GM21526 (cell line): ENCODE data around the gene RIPPLY2.
A peak's percentile ranks its signal among the peaks of the same experiment; 100 is the strongest.
"Not testable (repeated sequence)": the region's sequence is repeated elsewhere in the genome, so short reads cannot be mapped to it uniquely, and the experiment has no call there.

Source experiments
- ATAC-seq: cut with Tn5 transposase; IDR thresholded peaks from one replicate; pipeline ENCODE4 v1.9.1; 2021; ENCODE audit warnings: moderate library complexity; ENCODE audit not compliant: unreplicated experiment, low FRiP score

The RIPPLY2 gene, protein sequence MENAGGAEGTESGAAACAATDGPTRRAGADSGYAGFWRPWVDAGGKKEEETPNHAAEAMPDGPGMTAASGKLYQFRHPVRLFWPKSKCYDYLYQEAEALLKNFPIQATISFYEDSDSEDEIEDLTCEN

DNA sequence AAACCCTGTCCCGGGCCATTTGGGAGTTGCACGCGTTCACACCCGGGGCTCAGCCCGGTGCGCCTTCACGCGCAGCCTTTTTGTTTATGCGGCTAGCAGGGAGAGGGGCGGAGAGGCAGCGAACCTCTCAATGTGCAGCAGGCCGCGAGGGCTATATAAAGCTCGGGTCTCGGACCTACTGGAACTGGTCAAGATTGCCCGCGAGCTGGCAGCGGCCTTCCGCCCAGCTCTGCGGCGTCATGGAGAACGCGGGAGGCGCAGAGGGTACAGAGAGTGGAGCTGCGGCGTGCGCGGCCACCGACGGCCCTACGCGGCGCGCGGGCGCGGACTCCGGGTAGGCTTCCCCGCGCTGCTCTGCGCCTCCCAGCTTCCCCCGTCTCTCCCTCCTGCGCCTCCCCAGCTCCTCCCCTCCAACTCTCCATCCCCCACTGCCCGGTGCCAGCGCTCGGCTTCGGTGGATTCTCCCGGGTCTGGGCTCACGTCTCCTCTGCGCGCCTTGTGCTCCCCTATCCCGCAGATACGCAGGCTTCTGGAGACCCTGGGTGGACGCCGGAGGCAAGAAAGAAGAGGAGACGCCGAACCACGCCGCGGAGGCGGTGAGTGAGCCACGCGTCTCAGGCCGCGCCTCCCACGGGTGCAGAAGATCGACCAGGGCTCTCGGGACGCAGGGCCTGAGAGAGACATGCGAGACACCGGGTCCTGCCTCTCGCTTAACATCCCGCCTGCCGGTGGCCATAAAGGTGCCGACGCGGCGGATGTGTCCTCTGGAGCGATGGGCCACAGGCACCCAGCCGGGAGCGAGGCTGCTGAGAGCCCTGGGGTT is at the start of gene RIPPLY2:
Gene RIPPLY2 (plus strand): TSS at position 183 of the 823 bp plus-strand sequence. CDS start 57 bp downstream, at position 240.
- ATAC-seq, result peak; percentile 76

GRCh38 chr6:83803492-83803891 is 49.7 kb upstream of the RIPPLY2 start:
- not testable (repeated sequence) for ATAC-seq

DNA sequence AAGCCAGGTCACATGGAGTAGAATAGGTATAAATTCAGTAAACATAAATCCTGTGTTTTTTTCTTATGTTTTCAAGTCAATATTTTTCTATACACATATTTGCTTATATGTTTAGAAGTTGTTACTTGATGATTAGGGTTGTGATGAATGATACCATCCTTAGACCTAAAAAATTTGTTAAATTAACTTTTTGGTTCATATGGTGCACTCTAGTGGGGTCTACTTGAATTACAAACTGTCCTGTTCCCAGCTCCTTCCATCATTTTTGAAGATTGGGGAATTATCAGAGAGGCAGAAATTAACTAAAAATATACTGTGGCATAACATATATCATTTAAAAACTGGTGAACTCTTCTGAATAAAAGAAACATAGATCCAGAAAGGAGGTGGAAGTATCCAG is 48.3 kb upstream of the RIPPLY2 start:
- no peak for ATAC-seq

DNA sequence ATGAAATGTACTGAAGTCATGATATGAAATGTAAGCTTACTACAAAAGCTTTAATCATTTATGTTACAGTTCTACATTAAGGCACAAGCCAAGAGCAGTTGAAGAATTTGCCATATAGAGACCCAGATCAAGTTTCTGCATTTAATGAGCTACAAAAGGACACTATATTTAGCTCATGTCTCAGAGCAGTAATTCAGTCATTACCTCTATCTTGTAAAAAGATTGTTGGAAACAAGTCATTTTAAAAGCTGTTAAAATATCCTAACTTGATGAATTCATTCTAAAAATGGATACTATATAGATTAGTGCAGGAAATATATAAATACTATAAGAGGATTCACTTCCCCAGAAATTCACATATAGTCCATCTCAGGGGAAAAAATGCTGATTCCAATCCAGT is 45.2 kb upstream of the RIPPLY2 start:
- no peak for ATAC-seq

DNA sequence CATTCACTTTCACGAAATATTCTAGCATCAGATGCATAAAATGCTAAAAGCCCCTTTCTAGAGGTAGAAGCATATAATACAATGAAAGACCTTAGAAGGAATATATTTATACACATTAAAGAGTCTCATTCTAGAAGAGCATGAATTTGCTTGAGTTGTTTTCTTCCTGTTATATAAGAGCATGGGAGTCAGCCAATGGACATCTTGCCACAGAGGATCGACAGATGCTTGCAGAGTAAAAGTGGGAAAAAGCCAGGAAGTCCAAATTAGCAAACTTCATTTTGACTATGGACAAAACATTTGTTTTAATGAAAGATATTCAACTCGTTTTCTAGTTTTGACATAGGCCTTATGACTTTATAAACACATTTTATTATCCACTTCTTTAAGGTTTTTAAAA is 44.2 kb upstream of the RIPPLY2 start:
- no peak for ATAC-seq

GRCh38 chr6:83812595-83812994 is 40.6 kb upstream of the RIPPLY2 start:
- no peak for ATAC-seq

GRCh38 chr6:83815631-83816272 is 37.4 kb upstream of the RIPPLY2 start:
- ATAC-seq, result no peak

DNA sequence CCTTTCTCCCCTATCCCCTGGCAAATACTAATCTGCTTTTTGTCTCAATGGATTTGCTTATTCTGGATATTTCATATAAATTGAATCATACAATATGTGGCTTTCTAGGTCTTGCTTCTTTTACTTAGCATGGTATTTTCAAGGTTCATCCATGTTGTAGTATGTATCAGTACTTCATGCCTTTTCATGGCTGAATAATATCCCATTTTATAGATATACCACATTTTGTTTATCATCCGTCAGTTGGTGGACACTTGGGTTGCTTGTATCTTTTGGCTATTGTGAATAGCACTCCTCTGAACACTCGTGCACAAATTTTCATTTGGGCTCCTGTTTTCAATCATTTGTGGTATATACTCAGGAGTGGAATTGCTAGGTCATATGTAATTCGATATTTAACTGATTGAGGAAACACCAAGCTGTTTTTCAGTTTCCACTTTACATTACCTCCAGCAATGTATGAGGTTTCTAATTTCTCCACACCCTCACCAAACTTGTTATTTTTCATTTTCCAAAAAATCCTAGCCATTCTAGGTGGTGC is 30.5 kb upstream of the RIPPLY2 start:
- no peak for ATAC-seq

GRCh38 chr6:83824388-83824801 is 28.8 kb upstream of the RIPPLY2 start:
- no peak for ATAC-seq

DNA sequence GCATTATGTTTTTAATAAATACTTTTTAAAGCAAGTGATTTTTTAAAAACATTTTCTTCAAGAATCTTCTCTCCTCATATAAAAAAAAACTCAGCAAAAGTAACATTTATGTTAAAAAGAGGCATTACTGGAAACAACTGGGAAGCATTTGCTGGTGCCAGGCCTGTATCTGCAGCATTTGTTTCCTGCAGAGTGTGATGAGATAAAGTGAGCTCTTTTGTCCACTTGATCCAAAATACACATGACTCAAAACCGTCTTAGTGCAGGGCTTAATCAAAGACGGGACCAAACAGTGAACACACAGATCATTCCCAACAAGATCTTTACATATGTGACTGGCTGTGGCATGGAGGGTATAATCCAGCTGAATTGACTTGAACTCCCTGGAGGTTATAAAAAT is 28.3 kb upstream of the RIPPLY2 start:
- ATAC-seq, result no peak

GRCh38 chr6:83827050-83827449 is 26.1 kb upstream of the RIPPLY2 start:
- no peak for ATAC-seq

DNA sequence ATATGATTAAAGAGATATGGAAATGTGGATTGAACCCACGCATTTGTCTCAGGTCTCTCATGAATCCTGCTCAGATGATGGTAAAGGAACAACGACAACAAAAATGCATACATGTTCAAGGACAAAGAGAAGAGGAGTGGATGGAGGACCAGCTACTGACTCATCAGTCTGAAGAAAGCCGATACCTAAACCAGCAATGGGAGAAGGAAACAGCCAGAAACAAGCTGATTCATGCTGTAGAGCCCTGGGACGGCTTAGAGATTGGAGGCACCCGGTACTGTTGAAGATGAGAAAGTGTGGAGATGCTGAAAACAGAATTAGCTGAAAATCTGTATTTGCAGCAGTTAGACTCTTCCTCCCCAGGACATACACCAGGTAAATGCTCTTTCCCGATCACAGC is 14.4 kb upstream of the RIPPLY2 start:
- ATAC-seq, result no peak

DNA sequence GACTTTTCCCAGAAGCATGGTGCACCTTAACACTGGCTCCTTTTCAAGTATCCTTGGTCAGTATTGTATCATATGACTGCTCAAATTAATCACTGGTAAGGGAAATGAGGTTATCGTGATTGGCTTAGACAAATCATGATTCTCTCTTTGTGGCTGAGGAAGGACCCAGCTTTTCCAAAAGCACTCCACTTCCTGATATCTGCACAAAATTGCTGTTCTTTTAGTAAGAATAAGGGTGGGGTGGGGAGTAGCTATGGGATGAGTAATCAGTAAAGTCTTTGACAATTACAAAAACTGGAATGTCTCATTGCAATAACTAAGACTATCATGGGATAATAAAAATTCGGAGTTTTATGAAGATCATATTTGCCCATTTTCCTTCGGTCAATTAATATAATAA is 9.0 kb upstream of the RIPPLY2 start:
- ATAC-seq, result no peak

DNA sequence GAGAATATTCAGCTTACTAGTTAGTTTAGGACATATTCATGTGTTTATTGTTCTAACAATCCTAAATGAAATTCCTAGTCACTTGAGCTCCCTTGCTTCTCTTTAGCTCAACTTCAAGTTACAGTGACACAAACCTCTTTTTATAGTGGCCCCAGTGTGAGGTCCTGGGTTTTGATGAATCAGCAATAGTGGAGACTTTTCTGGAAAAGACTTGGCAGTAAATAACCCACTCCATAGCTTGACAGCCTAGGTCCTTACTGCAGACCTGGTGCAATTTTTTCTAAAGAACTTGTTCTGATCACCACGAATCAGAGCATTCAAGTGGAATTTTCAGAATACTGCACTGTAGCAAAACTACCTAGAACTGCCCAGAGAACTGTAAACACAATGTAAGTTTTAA is 6.9 kb upstream of the RIPPLY2 start:
- no peak for ATAC-seq

DNA sequence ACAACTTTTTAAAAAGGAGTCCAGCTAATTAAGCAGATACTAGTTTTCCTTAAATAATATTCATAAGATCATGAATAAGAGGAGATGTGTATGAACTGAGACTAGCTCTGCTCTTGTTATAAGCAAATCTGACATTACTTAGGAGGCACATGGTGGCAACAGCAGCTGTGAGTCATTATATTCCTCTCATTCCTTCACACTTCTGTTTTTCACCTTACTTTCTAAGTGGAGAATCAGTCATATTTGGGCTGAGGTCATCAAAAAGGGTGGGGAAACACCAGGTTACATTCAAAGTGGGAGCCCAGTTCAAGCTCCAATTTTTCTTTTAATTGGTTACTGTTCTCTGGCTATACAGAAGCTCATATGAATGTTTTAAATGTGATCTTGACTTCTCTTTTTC is 6.0 kb upstream of the RIPPLY2 start:
- peak; percentile 62 for ATAC-seq

- no peak for ATAC-seq
These were observed 4.0 kb upstream of the RIPPLY2 start for GRCh38 chr6:83849127-83849526.

- ATAC-seq, result no peak
These were observed 3.5 kb upstream of the RIPPLY2 start for GRCh38 chr6:83849610-83850009.

DNA sequence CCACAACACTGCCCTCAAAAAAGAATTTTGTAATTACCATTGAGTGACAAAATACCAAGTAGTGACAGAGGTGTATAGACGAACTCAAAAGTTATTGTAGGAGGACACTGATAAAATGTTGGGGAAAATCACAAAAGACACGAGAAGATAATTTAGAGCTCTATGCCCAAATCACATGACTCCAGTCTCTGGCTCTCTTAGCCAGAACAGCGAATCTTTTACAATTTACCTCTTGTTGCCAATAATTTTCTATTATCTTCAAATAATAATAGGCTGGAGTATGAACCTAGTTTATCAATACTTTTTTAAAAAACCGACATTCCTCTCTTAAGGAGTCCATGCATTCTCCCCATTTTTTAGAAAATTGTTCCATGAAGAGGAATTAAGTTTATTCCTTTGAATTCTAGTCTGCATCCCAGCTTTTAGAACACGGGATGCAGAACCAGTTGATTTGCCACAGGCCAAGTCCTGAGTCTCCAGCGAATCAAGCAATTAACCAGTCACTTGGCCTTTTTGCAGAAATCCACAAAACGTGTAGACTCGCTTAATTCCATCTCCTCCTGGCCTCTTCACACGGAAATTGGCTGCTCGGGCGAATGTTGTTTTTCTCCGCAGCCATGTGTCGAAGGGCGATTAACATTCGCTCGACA is 507 bp upstream of the RIPPLY2 start:
- ATAC-seq, result no peak

GRCh38 chr6:83854001-83854501 is 891 bp downstream of the RIPPLY2 start:
- ATAC-seq, result no peak

DNA sequence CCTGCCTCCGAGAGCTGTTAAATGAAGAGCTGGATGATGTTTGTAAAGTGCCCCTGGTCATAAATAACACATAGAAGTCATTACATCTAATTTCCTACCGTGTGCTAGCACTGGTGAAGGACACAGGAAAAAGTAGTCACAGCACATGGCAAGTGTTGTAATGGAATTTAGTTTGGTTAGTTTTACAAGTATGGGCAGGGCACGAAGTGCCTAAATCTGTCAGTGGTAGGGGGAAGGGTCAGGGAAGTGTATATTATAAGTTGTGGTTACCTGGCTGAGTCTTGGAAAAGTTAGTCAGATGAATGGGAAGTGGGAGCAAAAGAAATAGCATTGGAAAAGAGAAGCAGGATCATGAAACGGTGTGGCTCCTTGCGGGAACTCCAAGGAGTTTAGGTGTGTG is 1.6 kb downstream of the RIPPLY2 start:
- ATAC-seq, result no peak
